Activated naive CD4-positive, alpha-beta T cell treated with anti-CD3 and anti-CD28 coated beads for 36 hours (primary cell): Measurements from ENCODE around the gene CPLX3. TPM values are rescaled to one million over a fixed set of nuclear protein-coding genes. Genes with fewer than 3 reads are reported as not detected.

Experiments
- CTCF ChIA-PET: fragments of 350-600 bp; sonication (Branson Sonifier 250); formaldehyde crosslinking; loops from one replicate; lab custom pipeline; 2021; ENCODE audit warnings: antibody characterized with exemption; lab: Charles Lee
- DNase-seq: peaks from one replicate; pipeline ENCODE4 v3.0.0-alpha.2; 2020
- H3K27ac Mint-ChIP-seq: one replicate; pipeline ENCODE4 v1.8.0; 2021; ENCODE audit warnings: mild to moderate bottlenecking, mixed read lengths
- H3K27me3 Mint-ChIP-seq: one replicate; pipeline ENCODE4 v1.8.0; 2021; ENCODE audit warnings: low read depth, mixed read lengths
- H3K36me3 Mint-ChIP-seq: one replicate; pipeline ENCODE4 v1.8.0; 2021; ENCODE audit warnings: low read depth, mixed read lengths
- H3K4me1 Mint-ChIP-seq: one replicate; pipeline ENCODE4 v1.8.0; 2021; ENCODE audit warnings: low read depth, mixed read lengths
- H3K4me3 Mint-ChIP-seq: one replicate; pipeline ENCODE4 v1.8.0; 2021; ENCODE audit warnings: mild to moderate bottlenecking, moderate library complexity, mixed read lengths
- H3K9me3 Mint-ChIP-seq: one replicate; pipeline ENCODE4 v1.8.0; 2021; ENCODE audit warnings: mixed read lengths
- intact Hi-C: fragments of 100-400 bp; cut with micrococcal nuclease; formaldehyde crosslinking; loops from one replicate; pipeline ENCODE4 v1.15.1; 2023
- total RNA-seq, 2 experiments: library from RNA; stranded (reverse); gene quantifications; one replicate each; pipeline ENCODE4 v1.2.3, GENCODE V29; 2021

Gene CPLX3
- total RNA-seq, 2 experiments from 2014 or later: not detected

GRCh38 chr15:74842581-74843444 lies 16.4 kb downstream of the CPLX3 start, which contains the start of gene ULK3:
ULK3 (minus strand) TSS chr15:74843156; CDS start chr15:74843105, 51 bp downstream.
- Mint-ChIP-seq H3K27me3 (no peaks in the 10 kb centered on the region), H3K4me3 (peak within 1 kb of the TSS; percentile 86), H3K27ac (peak within 1 kb of the TSS; percentile 89), H3K4me1 (peaks cover 44% of the 10 kb centered on the region), H3K36me3 (peaks cover 15% of the 10 kb centered on the region), H3K9me3 (no peaks in the 10 kb centered on the region)
- intact Hi-C loops: loop anchor here (1.0 to 10.0 kb wide), 9 partner anchors 30 to 378 kb away; partner anchors contain the start of genes CLK3, COX5A, EDC3 and FAM219B
- CTCF ChIA-PET: interaction anchor here (0.6 to 1.9 kb wide), 6 partner anchors 10 to 265 kb away, joined by 3 to 13 read pairs (median 8); no protein-coding TSS in a partner anchor
- DNase-seq: peak; percentile 93

- H3K27ac Mint-ChIP-seq: peak overlapping the region; percentile 89
- H3K27me3 Mint-ChIP-seq: no peaks in the 10 kb centered on the region
- DNase-seq: no peak
- CTCF ChIA-PET: interaction anchor here (1.4 to 1.9 kb wide), 5 partner anchors 10 to 74 kb away, joined by 3 to 13 read pairs (median 10); no protein-coding TSS in a partner anchor
- no peaks in the 10 kb centered on the region for H3K9me3 Mint-ChIP-seq
- H3K4me3 Mint-ChIP-seq: peak overlapping the region; percentile 85
- H3K4me1 Mint-ChIP-seq: peaks cover 44% of the 10 kb centered on the region
- intact Hi-C loops: loop anchor here (1.0 to 10.0 kb wide), 9 partner anchors 30 to 379 kb away; partner anchors contain the start of genes CLK3, COX5A, EDC3 and FAM219B
- H3K36me3 Mint-ChIP-seq: peaks cover 15% of the 10 kb centered on the region
These were observed 17.0 kb downstream of the CPLX3 start for GRCh38 chr15:74843445-74843828.

- Mint-ChIP-seq H3K9me3 (no peaks in the 10 kb centered on the region), H3K4me1 (peaks cover 44% of the 10 kb centered on the region), H3K36me3 (peaks cover 18% of the 10 kb centered on the region), H3K4me3 (peak overlapping the region; percentile 85), H3K27me3 (no peaks in the 10 kb centered on the region), H3K27ac (peak overlapping the region; percentile 89)
- CTCF ChIA-PET: interaction anchor here (1.0 to 1.9 kb wide), 8 partner anchors 16 to 75 kb away, joined by 3 to 13 read pairs (median 5); no protein-coding TSS in a partner anchor
- intact Hi-C loops: loop anchor here (1.0 to 10.0 kb wide), 10 partner anchors 29 to 379 kb away; partner anchors contain the start of genes CLK3, COX5A, EDC3 and FAM219B
- DNase-seq: no peak
These were observed 17.5 kb downstream of the CPLX3 start for GRCh38 chr15:74843891-74844299.

- CTCF ChIA-PET: interaction anchor here (0.6 to 1.6 kb wide), 15 partner anchors 16 to 105 kb away, joined by 3 to 10 read pairs (median 4); no protein-coding TSS in a partner anchor
- Mint-ChIP-seq H3K27me3 (no peaks in the 10 kb centered on the region), H3K36me3 (peaks cover 18% of the 10 kb centered on the region), H3K27ac (peak overlapping the region; percentile 89), H3K4me3 (peak overlapping the region; percentile 85), H3K9me3 (no peaks in the 10 kb centered on the region), H3K4me1 (peaks cover 44% of the 10 kb centered on the region)
- peak; percentile 32 for DNase-seq
- intact Hi-C loops: loop anchor here (1.0 to 10.0 kb wide), 5 partner anchors 57 to 380 kb away; partner anchors contain the start of genes EDC3 and UBL7
These were observed 18.1 kb downstream of the CPLX3 start for GRCh38 chr15:74844319-74845207.

GRCh38 chr15:74845208-74845568 lies 18.8 kb downstream of the CPLX3 start:
- intact Hi-C loops: loop anchor here (1.0 to 10.0 kb wide), 4 partner anchors 56 to 380 kb away; partner anchors contain the start of gene UBL7
- peak overlapping the region; percentile 89 for H3K27ac Mint-ChIP-seq
- peaks cover 20% of the 10 kb centered on the region for H3K36me3 Mint-ChIP-seq

GRCh38 chr15:74845581-74845980 lies 19.2 kb downstream of the CPLX3 start:
- Mint-ChIP-seq H3K4me1 (peaks cover 44% of the 10 kb centered on the region), H3K27ac (peak overlapping the region; percentile 89), H3K9me3 (no peaks in the 10 kb centered on the region), H3K4me3 (peak overlapping the region; percentile 3), H3K36me3 (peaks cover 20% of the 10 kb centered on the region), H3K27me3 (no peaks in the 10 kb centered on the region)
- DNase-seq: peak; percentile 52
- CTCF ChIA-PET: interaction anchor here (0.8 to 1.9 kb wide), 6 partner anchors 26 to 75 kb away, joined by 3 to 8 read pairs (median 5); no protein-coding TSS in a partner anchor
- intact Hi-C loops: loop anchor here (1.0 to 10.0 kb wide), 4 partner anchors 56 to 381 kb away; partner anchors contain the start of gene UBL7

More at GRCh38 chr15:74845208-74845568, 18.8 kb downstream of the CPLX3 start:
- peak; percentile 78 for DNase-seq
- Mint-ChIP-seq H3K4me3 (peak overlapping the region; percentile 3), H3K4me1 (peaks cover 44% of the 10 kb centered on the region), H3K9me3 (no peaks in the 10 kb centered on the region), H3K27me3 (no peaks in the 10 kb centered on the region)
- CTCF ChIA-PET: interaction anchor here (0.6 to 1.6 kb wide), 12 partner anchors 18 to 104 kb away, joined by 3 to 8 read pairs (median 4); no protein-coding TSS in a partner anchor

- Mint-ChIP-seq H3K4me3 (no peak overlapping the region), H3K27me3 (no peaks in the 10 kb centered on the region), H3K27ac (no peak overlapping the region), H3K4me1 (peaks cover 28% of the 10 kb centered on the region), H3K9me3 (no peaks in the 10 kb centered on the region), H3K36me3 (peaks cover 20% of the 10 kb centered on the region)
- intact Hi-C loops: loop anchor here (10.0 kb wide), 1 partner anchor 383 kb away; the partner anchor contains the start of gene UBL7
- no peak for DNase-seq
- CTCF ChIA-PET: interaction anchor here (0.6 to 1.9 kb wide), 5 partner anchors 22 to 299 kb away, joined by 3 to 6 read pairs (median 3); no protein-coding TSS in a partner anchor
These were observed 21.0 kb downstream of the CPLX3 start for GRCh38 chr15:74847432-74847831.

- DNase-seq: no peak
- no peak overlapping the region for H3K4me3 Mint-ChIP-seq
- peaks cover 9% of the 10 kb centered on the region for H3K4me1 Mint-ChIP-seq
- no peak overlapping the region for H3K27ac Mint-ChIP-seq
- CTCF ChIA-PET: no interaction called here
- H3K9me3 Mint-ChIP-seq: no peaks in the 10 kb centered on the region
- intact Hi-C loops: no loop called here
- H3K27me3 Mint-ChIP-seq: no peaks in the 10 kb centered on the region
- H3K36me3 Mint-ChIP-seq: peaks cover 27% of the 10 kb centered on the region
These were observed 24.0 kb downstream of the CPLX3 start for GRCh38 chr15:74850393-74850792.

GRCh38 chr15:74851960-74852359 lies 25.5 kb downstream of the CPLX3 start:
- CTCF ChIA-PET: interaction anchor here (1.5 kb wide), 1 partner anchor 19 kb away, joined by 4 read pairs; no protein-coding TSS in a partner anchor
- DNase-seq: no peak
- peaks cover 6% of the 10 kb centered on the region for H3K4me1 Mint-ChIP-seq
- peak overlapping the region; percentile 6 for H3K27ac Mint-ChIP-seq
- no peaks in the 10 kb centered on the region for H3K9me3 Mint-ChIP-seq
- H3K4me3 Mint-ChIP-seq: no peak overlapping the region
- H3K27me3 Mint-ChIP-seq: no peaks in the 10 kb centered on the region
- peaks cover 25% of the 10 kb centered on the region for H3K36me3 Mint-ChIP-seq
- intact Hi-C loops: no loop called here

- Mint-ChIP-seq H3K27ac (no peak overlapping the region), H3K9me3 (no peaks in the 10 kb centered on the region), H3K4me3 (no peak overlapping the region), H3K36me3 (peaks cover 13% of the 10 kb centered on the region), H3K27me3 (no peaks in the 10 kb centered on the region), H3K4me1 (peaks cover 29% of the 10 kb centered on the region)
- intact Hi-C loops: no loop called here
- no peak for DNase-seq
- CTCF ChIA-PET: interaction anchor here (3.1 kb wide), 1 partner anchor 46 kb away, joined by 9 read pairs; no protein-coding TSS in a partner anchor
These were observed 28.1 kb downstream of the CPLX3 start for GRCh38 chr15:74854453-74855022.

GRCh38 chr15:74855857-74856256 lies 29.4 kb downstream of the CPLX3 start:
- H3K27me3 Mint-ChIP-seq: no peaks in the 10 kb centered on the region
- CTCF ChIA-PET: interaction anchor here (0.6 to 3.1 kb wide), 3 partner anchors 45 to 221 kb away, joined by 3 to 9 read pairs (median 3); no protein-coding TSS in a partner anchor
- DNase-seq: no peak
- no peak overlapping the region for H3K4me3 Mint-ChIP-seq
- intact Hi-C loops: no loop called here
- H3K36me3 Mint-ChIP-seq: peaks cover 9% of the 10 kb centered on the region
- H3K4me1 Mint-ChIP-seq: peaks cover 35% of the 10 kb centered on the region
- no peaks in the 10 kb centered on the region for H3K9me3 Mint-ChIP-seq
- H3K27ac Mint-ChIP-seq: peak overlapping the region; percentile 51
